GM12873 (cell line): ENCODE measurements around the gene ACOT7.

Source experiments
- TF ChIP-seq, protein P1 (sequence below): IDR thresholded peaks from 2 replicates; pipeline ENCODE4 v1.5.1; 2012; ENCODE audit warnings: low read depth, mild to moderate bottlenecking, moderate library complexity, low read length, control low read depth; ENCODE audit not compliant: insufficient read depth; ENCODE audit errors: missing control alignments

Gene ACOT7

DNA sequence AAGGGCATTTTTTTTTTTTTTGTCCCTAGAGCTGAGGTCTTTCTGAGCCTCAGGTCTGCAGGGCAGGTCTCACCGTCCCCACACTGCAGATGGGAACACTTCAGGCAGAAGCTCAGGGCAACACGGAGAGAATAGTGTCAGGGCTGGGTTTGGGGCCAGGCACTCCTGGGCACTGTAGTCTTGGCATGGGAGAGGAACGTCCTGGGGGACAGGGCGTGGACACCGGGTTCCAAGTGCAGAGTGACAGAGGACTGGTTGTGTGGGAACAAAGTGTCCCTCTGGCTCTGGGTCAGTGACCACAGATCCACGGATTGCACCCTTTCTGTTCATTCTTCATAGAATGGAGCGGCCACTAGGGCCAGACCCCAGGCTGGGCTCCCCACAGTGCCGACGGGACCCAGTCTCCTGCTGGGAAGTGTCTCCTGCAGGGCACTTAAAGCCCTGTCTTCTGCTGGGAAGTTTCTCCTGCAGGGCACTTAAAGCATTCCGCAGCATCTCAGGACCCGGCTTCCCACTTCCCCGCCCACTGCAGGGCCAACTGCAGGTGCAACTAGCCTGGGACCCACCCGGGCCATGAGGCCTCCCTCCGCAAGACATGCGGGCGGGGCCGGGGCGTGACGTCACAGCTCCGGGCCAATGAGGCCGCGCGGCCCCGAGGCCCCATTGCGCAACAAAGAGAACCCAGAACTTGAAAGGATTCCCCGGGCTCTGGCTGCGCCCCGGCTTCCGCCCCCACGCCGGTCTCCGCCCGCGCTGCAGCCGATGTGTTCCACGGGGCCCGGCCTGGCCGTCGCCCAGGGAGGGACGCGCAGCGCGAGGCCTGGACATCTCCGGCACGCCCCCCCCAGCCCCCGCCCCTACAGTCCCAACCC lies 133.8 kb downstream of the ACOT7 start:
- TF ChIP-seq, protein P1, sequence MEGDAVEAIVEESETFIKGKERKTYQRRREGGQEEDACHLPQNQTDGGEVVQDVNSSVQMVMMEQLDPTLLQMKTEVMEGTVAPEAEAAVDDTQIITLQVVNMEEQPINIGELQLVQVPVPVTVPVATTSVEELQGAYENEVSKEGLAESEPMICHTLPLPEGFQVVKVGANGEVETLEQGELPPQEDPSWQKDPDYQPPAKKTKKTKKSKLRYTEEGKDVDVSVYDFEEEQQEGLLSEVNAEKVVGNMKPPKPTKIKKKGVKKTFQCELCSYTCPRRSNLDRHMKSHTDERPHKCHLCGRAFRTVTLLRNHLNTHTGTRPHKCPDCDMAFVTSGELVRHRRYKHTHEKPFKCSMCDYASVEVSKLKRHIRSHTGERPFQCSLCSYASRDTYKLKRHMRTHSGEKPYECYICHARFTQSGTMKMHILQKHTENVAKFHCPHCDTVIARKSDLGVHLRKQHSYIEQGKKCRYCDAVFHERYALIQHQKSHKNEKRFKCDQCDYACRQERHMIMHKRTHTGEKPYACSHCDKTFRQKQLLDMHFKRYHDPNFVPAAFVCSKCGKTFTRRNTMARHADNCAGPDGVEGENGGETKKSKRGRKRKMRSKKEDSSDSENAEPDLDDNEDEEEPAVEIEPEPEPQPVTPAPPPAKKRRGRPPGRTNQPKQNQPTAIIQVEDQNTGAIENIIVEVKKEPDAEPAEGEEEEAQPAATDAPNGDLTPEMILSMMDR: no peak

DNA sequence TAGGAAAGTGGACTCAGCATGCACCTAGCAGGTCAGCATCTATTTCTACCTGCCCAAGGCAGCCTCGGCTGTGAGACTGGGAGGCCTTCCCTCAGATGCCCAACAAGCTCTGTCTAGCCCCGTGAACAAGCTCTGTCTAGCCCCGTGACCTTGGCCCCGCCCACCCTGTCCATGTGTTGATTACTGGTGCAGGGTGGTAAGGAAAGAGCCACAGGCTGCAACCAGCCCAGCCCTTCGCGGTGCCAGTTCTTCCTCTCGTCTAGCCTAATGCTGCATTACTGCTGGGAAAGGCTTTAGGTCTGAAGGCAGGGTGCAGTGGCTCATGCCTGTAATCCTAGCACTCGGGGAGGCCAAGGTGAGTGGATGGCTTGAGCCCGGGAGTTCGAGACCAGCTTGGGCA lies 134.9 kb downstream of the ACOT7 start:
- TF ChIP-seq, protein P1: no peak

- TF ChIP-seq, protein P1: no peak
Measured at GRCh38 chr1:6257541-6258069, 136.0 kb downstream of the ACOT7 start.

- TF ChIP-seq, protein P1: no peak
Measured at GRCh38 chr1:6256645-6257044, 136.9 kb downstream of the ACOT7 start.

DNA sequence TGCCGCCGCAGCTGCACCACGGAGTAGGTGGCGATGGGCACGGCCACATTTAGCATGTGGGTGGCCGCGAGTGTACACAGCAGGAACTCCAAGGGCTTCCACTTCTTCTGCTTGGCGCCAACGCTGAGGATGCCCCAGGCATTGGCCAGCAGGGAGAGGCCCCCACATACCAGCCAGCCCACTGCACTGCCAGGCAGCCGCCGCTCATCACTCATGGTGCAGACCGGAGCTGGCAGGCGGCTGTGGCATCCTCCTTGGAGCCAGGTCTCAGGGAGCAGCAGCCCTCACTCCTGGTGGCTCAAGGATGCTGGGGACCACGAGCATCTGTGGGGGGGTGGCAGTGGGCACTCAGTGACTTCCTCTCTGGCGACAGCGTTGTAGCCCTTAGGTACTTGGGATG lies 138.9 kb downstream of the ACOT7 start:
- TF ChIP-seq, protein P1: no peak

GRCh38 chr1:6253380-6253779 lies 140.2 kb downstream of the ACOT7 start:
- TF ChIP-seq, protein P1: no peak

DNA sequence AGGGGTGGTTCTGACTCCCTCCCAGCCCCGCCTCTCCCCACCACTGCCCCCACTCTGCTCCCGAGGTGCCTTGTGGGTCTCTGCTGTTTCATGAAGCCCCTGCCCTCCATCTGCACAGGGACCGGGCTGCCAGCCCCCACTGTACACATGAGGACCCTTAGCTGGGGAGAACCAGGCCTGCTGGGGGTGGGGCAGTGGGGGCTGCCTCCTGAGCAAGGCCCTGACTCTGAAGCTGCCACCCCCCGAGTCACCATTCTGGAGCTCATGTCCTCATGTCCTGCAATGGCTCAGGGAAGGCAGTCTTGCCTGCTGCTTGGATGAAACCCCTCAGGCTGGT lies 141.2 kb downstream of the ACOT7 start:
- TF ChIP-seq, protein P1: no peak
